ENCODE measurements around the gene ABLIM2. TPM values are rescaled to one million over a fixed set of nuclear protein-coding genes. Genes with fewer than 3 reads are reported as not detected.

Gene ABLIM2
- total and polyA plus RNA-seq, 2 of the 13 experiments (the other 11 are each of a cell fraction or from before 2014, with no cell fraction given) = 0.20 to 0.37 TPM

- Histone ChIP-seq H3K4me2 (ENCODE audit: low read depth, low read length) (no peak overlapping the region), H3K9ac (ENCODE audit: insufficient read depth, low read depth, low read length) (no peak overlapping the region), H3K4me1 (ENCODE audit: insufficient read depth, low read length) (peaks cover 17% of the 10 kb centered on the region), H3K4me3 (replicated peaks in 1 of 3; ENCODE audit: insufficient read depth in 1 of 3, low read depth in 2 of 3, low read length in 3 of 3) (no peak overlapping the region), H3K27ac (ENCODE audit: extremely low read length, insufficient read depth, low read length) (no peak overlapping the region), H2AFZ (ENCODE audit: low read length) (no peak overlapping the region), H4K20me1 (ENCODE audit: insufficient read depth, low read length) (no peaks in the 10 kb centered on the region), H3K9me3 (ENCODE audit: low read length) (no peaks in the 10 kb centered on the region), H3K36me3 (replicated peaks in 1 of 2; ENCODE audit: control insufficient read depth in 1 of 2, insufficient read depth in 2 of 2, low read length in 2 of 2) (no peaks in the 10 kb centered on the region), H3K79me2 (ENCODE audit: insufficient read depth, low read length) (no peaks in the 10 kb centered on the region), H3K27me3 (ENCODE audit: control insufficient read depth in 1 of 2, insufficient read depth in 2 of 2, low read length in 2 of 2) (peaks cover 13 to 66% of the 10 kb centered on the region in 2 experiments; a peak in 4 of 5 replicates)
- ChIA-PET POLR2A (no interaction called here), CTCF (ENCODE audit: low intra/inter-chr PET ratio, low total read pairs) (no interaction called here)
- 30% methylated on average over 8 of the region's 15 CpGs for WGBS (ENCODE audit: low lambda C conversion rate)
- in situ Hi-C loops (cut with HindIII; ENCODE audit: extremely low pct_ligation_motif_present, low pct_unique_long_range_greater_than_20kb) (no loop called here), intact Hi-C loops (cut with micrococcal nuclease; ENCODE audit: unreplicated experiment) (no loop called here)
- DNase-seq (ENCODE audit: low spot score) (no peak), FAIRE-seq (no peak), ATAC-seq (no peak)
- no TSS peak for BruUV-seq (replicated peaks)
- TF ChIP-seq ZNF20 (CRISPR knock-in tag; IDR thresholded peaks at IDR 0.05) = no peak
- TF ChIP-seq HIVEP1 (CRISPR knock-in tag; IDR thresholded peaks at IDR 0.05) = no peak
- no peak for TF ChIP-seq GTF3A (CRISPR knock-in tag; conservative IDR thresholded peaks at IDR 0.05)
- no peak for TF ChIP-seq PAF1 (CRISPR knock-in tag; IDR thresholded peaks at IDR 0.05)
- no peak for TF ChIP-seq XRCC5 (optimal IDR thresholded peaks at IDR 0.05; ENCODE audit: low read length)
- no peak for TF ChIP-seq IRF2 (CRISPR knock-in tag; IDR thresholded peaks at IDR 0.05)
- TF ChIP-seq ZNF3 (CRISPR knock-in tag; IDR thresholded peaks at IDR 0.05) = no peak
- TF ChIP-seq TFDP2 (CRISPR knock-in tag; IDR thresholded peaks at IDR 0.05) = no peak
- no peak for TF ChIP-seq MZF1 (CRISPR knock-in tag; IDR thresholded peaks at IDR 0.05; ENCODE audit: borderline replicate concordance)
- no peak for TF ChIP-seq NFIC (IDR thresholded peaks at IDR 0.05; ENCODE audit: low read length)
- TF ChIP-seq FOXO1 (CRISPR knock-in tag; IDR thresholded peaks at IDR 0.05) = no peak
- TF ChIP-seq, protein P1, sequence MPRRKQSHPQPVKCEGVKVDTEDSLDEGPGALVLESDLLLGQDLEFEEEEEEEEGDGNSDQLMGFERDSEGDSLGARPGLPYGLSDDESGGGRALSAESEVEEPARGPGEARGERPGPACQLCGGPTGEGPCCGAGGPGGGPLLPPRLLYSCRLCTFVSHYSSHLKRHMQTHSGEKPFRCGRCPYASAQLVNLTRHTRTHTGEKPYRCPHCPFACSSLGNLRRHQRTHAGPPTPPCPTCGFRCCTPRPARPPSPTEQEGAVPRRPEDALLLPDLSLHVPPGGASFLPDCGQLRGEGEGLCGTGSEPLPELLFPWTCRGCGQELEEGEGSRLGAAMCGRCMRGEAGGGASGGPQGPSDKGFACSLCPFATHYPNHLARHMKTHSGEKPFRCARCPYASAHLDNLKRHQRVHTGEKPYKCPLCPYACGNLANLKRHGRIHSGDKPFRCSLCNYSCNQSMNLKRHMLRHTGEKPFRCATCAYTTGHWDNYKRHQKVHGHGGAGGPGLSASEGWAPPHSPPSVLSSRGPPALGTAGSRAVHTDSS (CRISPR knock-in tag; conservative IDR thresholded peaks at IDR 0.05) = no peak
- TF ChIP-seq ZNF629 (CRISPR knock-in tag; conservative IDR thresholded peaks at IDR 0.05) = no peak
- TF ChIP-seq, protein P2, sequence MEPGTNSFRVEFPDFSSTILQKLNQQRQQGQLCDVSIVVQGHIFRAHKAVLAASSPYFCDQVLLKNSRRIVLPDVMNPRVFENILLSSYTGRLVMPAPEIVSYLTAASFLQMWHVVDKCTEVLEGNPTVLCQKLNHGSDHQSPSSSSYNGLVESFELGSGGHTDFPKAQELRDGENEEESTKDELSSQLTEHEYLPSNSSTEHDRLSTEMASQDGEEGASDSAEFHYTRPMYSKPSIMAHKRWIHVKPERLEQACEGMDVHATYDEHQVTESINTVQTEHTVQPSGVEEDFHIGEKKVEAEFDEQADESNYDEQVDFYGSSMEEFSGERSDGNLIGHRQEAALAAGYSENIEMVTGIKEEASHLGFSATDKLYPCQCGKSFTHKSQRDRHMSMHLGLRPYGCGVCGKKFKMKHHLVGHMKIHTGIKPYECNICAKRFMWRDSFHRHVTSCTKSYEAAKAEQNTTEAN (CRISPR knock-in tag; conservative IDR thresholded peaks at IDR 0.05) = no peak
- no peak for TF ChIP-seq GFI1 (CRISPR knock-in tag; IDR thresholded peaks at IDR 0.05; ENCODE audit: borderline replicate concordance)
- no peak for TF ChIP-seq RARA (CRISPR knock-in tag; IDR thresholded peaks at IDR 0.05)
These were observed 14.3 kb downstream of the ABLIM2 start for GRCh38 chr4:8144359-8144758.

Data from HepG2 (cell line).